ENCODE data around the gene BCKDK. TPM values are rescaled to one million over a fixed set of nuclear protein-coding genes. Genes with fewer than 3 reads are reported as not detected.

The BCKDK gene
- total and polyA plus RNA-seq, 4 donors, result 16.7 to 37.2 (median 30.3) TPM

GRCh38 chr16:31111881-31112466 lies 3.8 kb downstream of the BCKDK start:
- 91 to 92% methylated on average over 23 of the region's 23 CpGs for WGBS, 2 donors
- H3K27me3 ChIP-seq (ENCODE audit: control insufficient read depth in 1 of 2, insufficient read depth in 2 of 2, low read length in 1 of 2), result no peaks in the 10 kb centered on the region

GRCh38 chr16:31112711-31113110 lies 4.5 kb downstream of the BCKDK start:
- ATAC-seq (ENCODE audit: low FRiP score), result no peak
- peak overlapping the region in 1 of 2 donors; percentile 23 for H3K27ac ChIP-seq (ENCODE audit: low read depth in 1 of 2, low read length in 2 of 2)

More at GRCh38 chr16:31111881-31112466, 3.8 kb downstream of the BCKDK start:
- intact Hi-C loops (cut with DNase I), result no loop called here
- no peak overlapping the region for H3K4me3 ChIP-seq (ENCODE audit: low read length in 2 of 2)
- no peaks in the 10 kb centered on the region for H3K4me1 ChIP-seq (ENCODE audit: control insufficient read depth in 1 of 2, insufficient read depth in 2 of 2, low read length in 2 of 2)
- H3K9me3 ChIP-seq (ENCODE audit: control insufficient read depth, low read length), result no peaks in the 10 kb centered on the region
- no peaks in the 10 kb centered on the region for H3K36me3 ChIP-seq (ENCODE audit: control insufficient read depth in 1 of 2, insufficient read depth in 2 of 2, low read length in 1 of 2)
- no peak overlapping the region for H3K27ac ChIP-seq (ENCODE audit: low read depth in 1 of 2, low read length in 2 of 2)
- ATAC-seq (ENCODE audit: low FRiP score) (no peak), DNase-seq (no peak)

GRCh38 chr16:31113121-31114120 lies 5.2 kb downstream of the BCKDK start:
- Histone ChIP-seq H3K36me3 (ENCODE audit: control insufficient read depth in 1 of 2, insufficient read depth in 2 of 2, low read length in 1 of 2) (no peaks in the 10 kb centered on the region), H3K9me3 (ENCODE audit: control insufficient read depth, low read length) (no peaks in the 10 kb centered on the region), H3K27me3 (ENCODE audit: control insufficient read depth in 1 of 2, insufficient read depth in 2 of 2, low read length in 1 of 2) (no peaks in the 10 kb centered on the region), H3K4me3 (ENCODE audit: low read length in 2 of 2) (no peak overlapping the region), H3K27ac (ENCODE audit: low read depth in 1 of 2, low read length in 2 of 2) (peak overlapping the region in 1 of 2 donors; percentile 23), H3K4me1 (ENCODE audit: control insufficient read depth in 1 of 2, insufficient read depth in 2 of 2, low read length in 2 of 2) (peaks cover 0 to 1% of the 10 kb centered on the region in 2 donors)
- DNase-seq, result no peak
- WGBS, 2 donors, result 62 to 64% methylated on average over 5 of the region's 5 CpGs
- no peak for ATAC-seq (ENCODE audit: low FRiP score)
- intact Hi-C loops (cut with DNase I), result no loop called here

More at GRCh38 chr16:31112711-31113110, 4.5 kb downstream of the BCKDK start:
- H3K4me1 ChIP-seq (ENCODE audit: control insufficient read depth in 1 of 2, insufficient read depth in 2 of 2, low read length in 2 of 2), result no peaks in the 10 kb centered on the region
- WGBS, 2 donors, result 24% methylated on average over 2 of the region's 2 CpGs
- H3K4me3 ChIP-seq (ENCODE audit: low read length in 2 of 2), result no peak overlapping the region
- no peaks in the 10 kb centered on the region for H3K36me3 ChIP-seq (ENCODE audit: control insufficient read depth in 1 of 2, insufficient read depth in 2 of 2, low read length in 1 of 2)
- no peak for DNase-seq
- no peaks in the 10 kb centered on the region for H3K27me3 ChIP-seq (ENCODE audit: control insufficient read depth in 1 of 2, insufficient read depth in 2 of 2, low read length in 1 of 2)
- intact Hi-C loops (cut with DNase I), result no loop called here
- H3K9me3 ChIP-seq (ENCODE audit: control insufficient read depth, low read length), result no peaks in the 10 kb centered on the region

- no peak for DNase-seq
These were observed 6.3 kb downstream of the BCKDK start for GRCh38 chr16:31114468-31114867.

DNA sequence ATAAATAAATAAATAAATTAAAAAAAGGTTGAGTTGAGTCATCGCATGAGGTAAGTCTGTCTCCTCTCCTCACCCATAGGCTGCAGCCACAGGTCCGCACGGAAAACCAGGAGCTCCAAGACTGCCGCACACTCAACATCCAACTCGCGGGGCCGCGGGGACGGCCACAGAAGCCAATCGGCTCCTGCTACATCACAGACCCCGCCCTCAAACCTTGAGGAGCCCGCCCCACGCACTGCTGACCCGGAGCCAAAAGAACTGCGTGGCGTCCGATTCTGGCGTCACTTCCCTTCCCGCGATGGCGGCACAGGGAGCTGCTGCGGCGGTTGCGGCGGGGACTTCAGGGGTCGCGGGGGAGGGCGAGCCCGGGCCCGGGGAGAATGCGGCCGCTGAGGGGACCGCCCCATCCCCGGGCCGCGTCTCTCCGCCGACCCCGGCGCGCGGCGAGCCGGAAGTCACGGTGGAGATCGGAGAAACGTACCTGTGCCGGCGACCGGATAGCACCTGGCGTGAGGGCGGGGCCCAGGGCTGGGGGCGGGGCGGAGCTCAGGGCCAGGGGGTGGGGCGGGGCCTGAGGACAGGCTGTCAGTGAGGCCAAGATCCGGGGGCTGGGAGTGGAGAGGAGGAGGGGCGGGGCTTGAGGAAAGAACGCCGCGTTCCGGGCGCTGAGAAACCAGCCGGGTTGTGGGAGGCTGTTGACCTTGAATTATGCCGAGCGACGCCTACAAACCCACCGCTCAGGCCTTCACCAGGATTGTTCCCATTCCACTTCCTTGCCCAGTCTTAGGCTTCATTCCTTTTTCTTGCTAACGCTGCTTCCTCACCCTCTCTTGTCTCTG lies 9.4 kb downstream of the BCKDK start, which contains the start of gene KAT8:
Gene KAT8 (plus strand): TSS at position 281 of the 839 bp plus-strand sequence. CDS start 18 bp downstream, at position 299.
- peak; percentile 97 for ATAC-seq (ENCODE audit: low FRiP score)
- 1% methylated on average over 42 to 68 of the region's 68 CpGs for WGBS, 2 donors
- intact Hi-C loops (cut with DNase I), result loop anchor here in 1 of 2 donors (1.0 kb wide), 1 partner anchor 43 kb away; the partner anchor contains the start of genes ZNF646 and ZNF668

More at GRCh38 chr16:31114468-31114867, 6.3 kb downstream of the BCKDK start:
- H3K4me3 ChIP-seq (ENCODE audit: low read length in 2 of 2), result no peak overlapping the region
- intact Hi-C loops (cut with DNase I), result no loop called here
- no peak for ATAC-seq (ENCODE audit: low FRiP score)
- H3K9me3 ChIP-seq (ENCODE audit: control insufficient read depth, low read length), result no peaks in the 10 kb centered on the region
- H3K27ac ChIP-seq (ENCODE audit: low read depth in 1 of 2, low read length in 2 of 2), result no peak overlapping the region
- 56 to 67% methylated on average over 8 of the region's 8 CpGs for WGBS, 2 donors
- no peaks in the 10 kb centered on the region for H3K27me3 ChIP-seq (ENCODE audit: control insufficient read depth in 1 of 2, insufficient read depth in 2 of 2, low read length in 1 of 2)
- no peaks in the 10 kb centered on the region for H3K36me3 ChIP-seq (ENCODE audit: control insufficient read depth in 1 of 2, insufficient read depth in 2 of 2, low read length in 1 of 2)
- H3K4me1 ChIP-seq (ENCODE audit: control insufficient read depth in 1 of 2, insufficient read depth in 2 of 2, low read length in 2 of 2), result peaks cover 0 to 4% of the 10 kb centered on the region in 2 donors

GRCh38 chr16:31118223-31119155 lies 10.3 kb downstream of the BCKDK start:
- no peaks in the 10 kb centered on the region for H3K27me3 ChIP-seq (ENCODE audit: control insufficient read depth in 1 of 2, insufficient read depth in 2 of 2, low read length in 1 of 2)
- ATAC-seq (ENCODE audit: low FRiP score), result no peak
- peak overlapping the region; percentile 34 to 77 for H3K4me3 ChIP-seq (ENCODE audit: low read length in 2 of 2)
- peaks cover 0 to 4% of the 10 kb centered on the region in 2 donors for H3K4me1 ChIP-seq (ENCODE audit: control insufficient read depth in 1 of 2, insufficient read depth in 2 of 2, low read length in 2 of 2)
- WGBS, 2 donors, result 49 to 53% methylated on average over 9 of the region's 9 CpGs
- no peak for DNase-seq
- peaks cover 1 to 5% of the 10 kb centered on the region in 2 donors for H3K36me3 ChIP-seq (ENCODE audit: control insufficient read depth in 1 of 2, insufficient read depth in 2 of 2, low read length in 1 of 2)
- H3K27ac ChIP-seq (ENCODE audit: low read depth in 1 of 2, low read length in 2 of 2), result peak overlapping the region; percentile 84 to 93
- intact Hi-C loops (cut with DNase I), result no loop called here
- no peaks in the 10 kb centered on the region for H3K9me3 ChIP-seq (ENCODE audit: control insufficient read depth, low read length)

More for the DNA sequence above, 9.4 kb downstream of the BCKDK start, which contains the start of gene KAT8:
- H3K4me1 ChIP-seq (ENCODE audit: control insufficient read depth in 1 of 2, insufficient read depth in 2 of 2, low read length in 2 of 2), result peaks cover 0 to 4% of the 10 kb centered on the region in 2 donors
- peak; percentile 99 for DNase-seq
- peak within 1 kb of the TSS; percentile 84 to 94 for H3K27ac ChIP-seq (ENCODE audit: low read depth in 1 of 2, low read length in 2 of 2)
- H3K27me3 ChIP-seq (ENCODE audit: control insufficient read depth in 1 of 2, insufficient read depth in 2 of 2, low read length in 1 of 2), result no peaks in the 10 kb centered on the region
- H3K36me3 ChIP-seq (ENCODE audit: control insufficient read depth in 1 of 2, insufficient read depth in 2 of 2, low read length in 1 of 2), result peaks cover 1 to 5% of the 10 kb centered on the region in 2 donors
- H3K4me3 ChIP-seq (ENCODE audit: low read length in 2 of 2), result peak within 1 kb of the TSS; percentile 63 to 94
- no peaks in the 10 kb centered on the region for H3K9me3 ChIP-seq (ENCODE audit: control insufficient read depth, low read length)

DNA sequence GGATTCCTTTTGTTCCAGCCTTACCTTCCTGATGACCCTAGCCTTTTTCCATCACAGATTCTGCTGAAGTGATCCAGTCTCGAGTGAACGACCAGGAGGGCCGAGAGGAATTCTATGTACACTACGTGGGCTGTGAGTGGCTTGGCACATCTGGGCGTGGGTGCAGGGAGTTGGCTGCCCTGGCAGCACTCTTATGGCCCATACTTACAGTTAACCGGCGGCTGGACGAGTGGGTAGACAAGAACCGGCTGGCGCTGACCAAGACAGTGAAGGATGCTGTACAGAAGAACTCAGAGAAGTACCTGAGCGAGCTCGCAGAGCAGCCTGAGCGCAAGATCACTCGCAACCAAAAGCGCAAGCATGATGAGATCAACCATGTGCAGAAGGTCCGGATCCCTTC lies 11.9 kb downstream of the BCKDK start:
- H3K27me3 ChIP-seq (ENCODE audit: control insufficient read depth in 1 of 2, insufficient read depth in 2 of 2, low read length in 1 of 2), result no peaks in the 10 kb centered on the region
- no peaks in the 10 kb centered on the region for H3K9me3 ChIP-seq (ENCODE audit: control insufficient read depth, low read length)
- WGBS, 2 donors, result 90 to 92% methylated on average over 16 of the region's 16 CpGs
- no peak for ATAC-seq (ENCODE audit: low FRiP score)
- H3K36me3 ChIP-seq (ENCODE audit: control insufficient read depth in 1 of 2, insufficient read depth in 2 of 2, low read length in 1 of 2), result peaks cover 1 to 5% of the 10 kb centered on the region in 2 donors
- no peak for DNase-seq
- intact Hi-C loops (cut with DNase I), result no loop called here
- peaks cover 0 to 4% of the 10 kb centered on the region in 2 donors for H3K4me1 ChIP-seq (ENCODE audit: control insufficient read depth in 1 of 2, insufficient read depth in 2 of 2, low read length in 2 of 2)
- H3K27ac ChIP-seq (ENCODE audit: low read depth in 1 of 2, low read length in 2 of 2), result no peak overlapping the region
- H3K4me3 ChIP-seq (ENCODE audit: low read length in 2 of 2), result no peak overlapping the region

All from aorta (tissue), 5 donors.